ENCODE measurements around the gene ENTPD1. TPM values are rescaled to one million over a fixed set of nuclear protein-coding genes. Genes with fewer than 3 reads are reported as not detected.

The ENTPD1 gene
- total and polyA plus RNA-seq, 10 of the 15 experiments (the other 5 are each of a cell fraction or from before 2014, with no cell fraction given) = 110 to 413 (median 161) TPM

DNA sequence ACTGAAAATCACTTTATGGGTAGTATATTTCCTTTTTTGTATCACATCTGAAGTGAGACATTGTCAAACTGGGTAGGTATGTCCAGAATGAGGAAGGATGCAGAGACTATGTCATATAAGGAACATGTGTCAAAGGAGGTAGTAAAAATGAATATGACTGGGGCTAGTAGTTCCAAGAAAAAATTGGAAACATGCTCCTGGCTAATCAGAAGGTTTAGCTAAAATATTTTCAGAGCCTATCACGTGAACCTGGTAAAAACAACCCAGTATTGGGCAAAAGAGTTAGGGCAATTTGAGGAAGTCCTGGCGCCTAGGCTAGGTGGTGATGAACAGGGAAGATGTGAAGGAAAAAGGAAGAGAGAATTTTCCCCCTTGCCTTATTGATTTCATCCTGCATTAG, 26.4 kb downstream of the ENTPD1 start:
- intact Hi-C loops (cut with micrococcal nuclease; ENCODE audit: unreplicated experiment) = loop anchor here (2.0 to 10.0 kb wide), 2 partner anchors 14 to 492 kb away; partner anchors contain the start of gene BLNK
- TF ChIP-seq, protein P1, sequence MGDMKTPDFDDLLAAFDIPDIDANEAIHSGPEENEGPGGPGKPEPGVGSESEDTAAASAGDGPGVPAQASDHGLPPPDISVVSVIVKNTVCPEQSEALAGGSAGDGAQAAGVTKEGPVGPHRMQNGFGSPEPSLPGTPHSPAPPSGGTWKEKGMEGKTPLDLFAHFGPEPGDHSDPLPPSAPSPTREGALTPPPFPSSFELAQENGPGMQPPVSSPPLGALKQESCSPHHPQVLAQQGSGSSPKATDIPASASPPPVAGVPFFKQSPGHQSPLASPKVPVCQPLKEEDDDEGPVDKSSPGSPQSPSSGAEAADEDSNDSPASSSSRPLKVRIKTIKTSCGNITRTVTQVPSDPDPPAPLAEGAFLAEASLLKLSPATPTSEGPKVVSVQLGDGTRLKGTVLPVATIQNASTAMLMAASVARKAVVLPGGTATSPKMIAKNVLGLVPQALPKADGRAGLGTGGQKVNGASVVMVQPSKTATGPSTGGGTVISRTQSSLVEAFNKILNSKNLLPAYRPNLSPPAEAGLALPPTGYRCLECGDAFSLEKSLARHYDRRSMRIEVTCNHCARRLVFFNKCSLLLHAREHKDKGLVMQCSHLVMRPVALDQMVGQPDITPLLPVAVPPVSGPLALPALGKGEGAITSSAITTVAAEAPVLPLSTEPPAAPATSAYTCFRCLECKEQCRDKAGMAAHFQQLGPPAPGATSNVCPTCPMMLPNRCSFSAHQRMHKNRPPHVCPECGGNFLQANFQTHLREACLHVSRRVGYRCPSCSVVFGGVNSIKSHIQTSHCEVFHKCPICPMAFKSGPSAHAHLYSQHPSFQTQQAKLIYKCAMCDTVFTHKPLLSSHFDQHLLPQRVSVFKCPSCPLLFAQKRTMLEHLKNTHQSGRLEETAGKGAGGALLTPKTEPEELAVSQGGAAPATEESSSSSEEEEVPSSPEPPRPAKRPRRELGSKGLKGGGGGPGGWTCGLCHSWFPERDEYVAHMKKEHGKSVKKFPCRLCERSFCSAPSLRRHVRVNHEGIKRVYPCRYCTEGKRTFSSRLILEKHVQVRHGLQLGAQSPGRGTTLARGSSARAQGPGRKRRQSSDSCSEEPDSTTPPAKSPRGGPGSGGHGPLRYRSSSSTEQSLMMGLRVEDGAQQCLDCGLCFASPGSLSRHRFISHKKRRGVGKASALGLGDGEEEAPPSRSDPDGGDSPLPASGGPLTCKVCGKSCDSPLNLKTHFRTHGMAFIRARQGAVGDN (IDR thresholded peaks at IDR 0.05) = no peak
- TF ChIP-seq ZNF384 (IDR thresholded peaks at IDR 0.05; ENCODE audit: borderline replicate concordance, low read depth, low read length) (no peak), SMC3 (IDR thresholded peaks at IDR 0.05; ENCODE audit: borderline replicate concordance, low read length) (no peak), PBX3 (IDR thresholded peaks at IDR 0.05; ENCODE audit: insufficient replicate concordance, low read depth, low read length) (no peak), EZH2 (IDR thresholded peaks at IDR 0.05; ENCODE audit: borderline replicate concordance, control insufficient read depth, low read depth, low read length) (no peak), SMAD5 (IDR thresholded peaks at IDR 0.05; ENCODE audit: low read depth) (no peak), SPI1 (IDR thresholded peaks at IDR 0.05; ENCODE audit: borderline replicate concordance, insufficient read depth, low read depth, low read length) (peak; percentile 62), DPF2 (IDR thresholded peaks at IDR 0.05) (no peak; the same call in 1 of the 2 replicates), CHD2 (IDR thresholded peaks at IDR 0.05; ENCODE audit: borderline replicate concordance, low read depth, low read length) (no peak), NFIC (IDR thresholded peaks at IDR 0.05; ENCODE audit: low read depth, low read length) (peak; percentile 45), TCF7 (IDR thresholded peaks at IDR 0.05; ENCODE audit: borderline replicate concordance) (no peak), ESRRA (IDR thresholded peaks at IDR 0.05; ENCODE audit: low read length) (no peak), POU2F2 (IDR thresholded peaks at IDR 0.05; ENCODE audit: borderline replicate concordance, low read depth, low read length) (no peak), E2F4 (IDR thresholded peaks at IDR 0.05; ENCODE audit: low read depth, low read length) (no peak)
- TF ChIP-seq, protein P2, sequence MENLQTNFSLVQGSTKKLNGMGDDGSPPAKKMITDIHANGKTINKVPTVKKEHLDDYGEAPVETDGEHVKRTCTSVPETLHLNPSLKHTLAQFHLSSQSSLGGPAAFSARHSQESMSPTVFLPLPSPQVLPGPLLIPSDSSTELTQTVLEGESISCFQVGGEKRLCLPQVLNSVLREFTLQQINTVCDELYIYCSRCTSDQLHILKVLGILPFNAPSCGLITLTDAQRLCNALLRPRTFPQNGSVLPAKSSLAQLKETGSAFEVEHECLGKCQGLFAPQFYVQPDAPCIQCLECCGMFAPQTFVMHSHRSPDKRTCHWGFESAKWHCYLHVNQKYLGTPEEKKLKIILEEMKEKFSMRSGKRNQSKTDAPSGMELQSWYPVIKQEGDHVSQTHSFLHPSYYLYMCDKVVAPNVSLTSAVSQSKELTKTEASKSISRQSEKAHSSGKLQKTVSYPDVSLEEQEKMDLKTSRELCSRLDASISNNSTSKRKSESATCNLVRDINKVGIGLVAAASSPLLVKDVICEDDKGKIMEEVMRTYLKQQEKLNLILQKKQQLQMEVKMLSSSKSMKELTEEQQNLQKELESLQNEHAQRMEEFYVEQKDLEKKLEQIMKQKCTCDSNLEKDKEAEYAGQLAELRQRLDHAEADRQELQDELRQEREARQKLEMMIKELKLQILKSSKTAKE (IDR thresholded peaks at IDR 0.05; ENCODE audit: low read depth, poor library complexity, severe bottlenecking) = no peak

More for the DNA sequence above, 26.4 kb downstream of the ENTPD1 start:
- RAD21 ChIA-PET (ENCODE audit: unreplicated experiment) = interaction anchor here (0.9 to 11.6 kb wide), 10 partner anchors 12 to 88 kb away, joined by 3 to 270 read pairs (median 26); partner anchors contain the start of genes ENTPD1 and TCTN3
- BruUV-seq (replicated peaks) = no TSS peak
- Histone ChIP-seq H3K27ac (ENCODE audit: control insufficient read depth, insufficient read depth) (peak overlapping the region; percentile 99), H4K20me1 (ENCODE audit: control insufficient read depth, insufficient read depth) (no peaks in the 10 kb centered on the region), H3K9ac (ENCODE audit: control insufficient read depth, insufficient read depth, low read length) (peak overlapping the region; percentile 53; the same call in 1 of the 2 replicates), H3K36me3 (ENCODE audit: control insufficient read depth in 2 of 2, insufficient read depth in 2 of 2, low read length in 1 of 2) (peaks cover 10 to 22% of the 10 kb centered on the region in 2 experiments), H2AFZ (ENCODE audit: control insufficient read depth, low read depth, low read length) (no peak overlapping the region), H3K27me3 (replicated peaks in 1 of 2; ENCODE audit: control insufficient read depth in 2 of 2, insufficient read depth in 2 of 2, low read length in 1 of 2) (no peaks in the 10 kb centered on the region), H3K9me3 (replicated peaks; ENCODE audit: control insufficient read depth, insufficient read depth, low read length) (peaks cover 3% of the 10 kb centered on the region; the same call in 2 of the 3 replicates), H3K4me3 (no peak overlapping the region), H3K79me2 (ENCODE audit: control insufficient read depth, insufficient read depth, low read length) (peaks cover 97% of the 10 kb centered on the region), H3K4me1 (ENCODE audit: control insufficient read depth, insufficient read depth, low read length) (peaks cover 73% of the 10 kb centered on the region), H3K4me2 (ENCODE audit: control insufficient read depth, insufficient read depth) (peak overlapping the region; percentile 79; the same call in 1 of the 2 replicates)
- POLR2A ChIA-PET = interaction anchor here (1.3 to 18.6 kb wide), 7 partner anchors 10 to 61 kb away, joined by 3 to 451 read pairs (median 21); partner anchors contain the start of gene ENTPD1
- ATAC-seq (peak; percentile 15; the same call in 2 of the 3 replicates), DNase-seq (ENCODE audit: low read depth, low spot score) (no peak), FAIRE-seq (no peak)
- SMC1A ChIA-PET (ENCODE audit: uncharacterized antibody, unreplicated experiment) = interaction anchor here (1.1 to 27.8 kb wide), 10 partner anchors 8 to 89 kb away, joined by 3 to 795 read pairs (median 26); partner anchors contain the start of genes ENTPD1 and TCTN3
- in situ Hi-C loops (cut with MboI) = no loop called here
- CTCF ChIA-PET = interaction anchor here (1.1 to 7.5 kb wide), 7 partner anchors 10 to 88 kb away, joined by 3 to 112 read pairs (median 12); partner anchors contain the start of genes ENTPD1 and TCTN3
- 0% methylated on average over 2 of the region's 2 CpGs for WGBS (ENCODE audit: insufficient coverage, insufficient replicate concordance, low lambda C conversion rate, missing lambda C conversion rate)
